ENCODE results near the gene SYT3.
"Not testable (repeated sequence)": the region's sequence is repeated elsewhere in the genome, so short reads cannot be mapped to it uniquely, and the experiment has no call there.

The SYT3 gene

DNA sequence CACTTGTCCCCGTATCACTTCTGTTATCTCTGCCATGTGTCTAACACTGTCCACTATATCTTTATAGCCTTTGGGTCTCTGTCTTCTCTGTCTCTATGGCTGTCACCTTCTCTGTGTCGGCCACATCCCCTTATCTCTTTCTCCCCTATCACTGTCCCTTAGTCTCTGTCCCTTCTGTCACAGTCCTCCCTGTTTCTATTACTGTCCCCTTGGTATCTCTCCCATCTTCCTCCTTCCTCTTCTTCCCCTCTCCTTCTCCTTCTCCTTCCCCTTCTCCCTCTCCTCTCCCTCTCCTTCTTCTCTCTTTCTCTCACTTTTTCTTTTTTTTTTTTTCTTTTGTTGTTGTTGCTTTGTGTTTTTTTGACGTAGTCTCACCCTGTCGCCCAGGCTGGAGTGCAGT lies 36.7 kb downstream of the SYT3 start:
- DNase-seq (ENCODE audit: extremely low read depth, low read depth) = no peak

DNA sequence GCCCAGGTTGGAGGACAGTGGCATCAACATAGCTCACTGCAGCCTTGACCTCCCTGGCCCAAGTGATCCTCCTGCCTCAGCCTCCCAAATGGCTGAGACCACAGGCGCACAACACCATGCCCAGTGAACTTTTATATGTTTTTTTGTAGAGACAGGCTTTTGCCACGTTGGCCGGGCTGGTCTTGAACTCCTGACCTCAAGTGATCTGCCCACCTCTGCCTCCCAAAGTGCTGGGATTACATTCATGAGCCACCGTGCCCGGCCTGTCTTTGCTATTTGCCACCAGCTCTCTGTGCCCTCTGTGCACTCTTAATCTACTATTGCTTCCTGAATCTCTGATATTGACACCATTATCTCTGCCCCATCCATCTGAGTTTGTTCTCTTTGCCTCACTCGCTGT lies 37.2 kb downstream of the SYT3 start:
- no peak for DNase-seq (ENCODE audit: extremely low read depth, low read depth)
- TF ChIP-seq, protein P1, sequence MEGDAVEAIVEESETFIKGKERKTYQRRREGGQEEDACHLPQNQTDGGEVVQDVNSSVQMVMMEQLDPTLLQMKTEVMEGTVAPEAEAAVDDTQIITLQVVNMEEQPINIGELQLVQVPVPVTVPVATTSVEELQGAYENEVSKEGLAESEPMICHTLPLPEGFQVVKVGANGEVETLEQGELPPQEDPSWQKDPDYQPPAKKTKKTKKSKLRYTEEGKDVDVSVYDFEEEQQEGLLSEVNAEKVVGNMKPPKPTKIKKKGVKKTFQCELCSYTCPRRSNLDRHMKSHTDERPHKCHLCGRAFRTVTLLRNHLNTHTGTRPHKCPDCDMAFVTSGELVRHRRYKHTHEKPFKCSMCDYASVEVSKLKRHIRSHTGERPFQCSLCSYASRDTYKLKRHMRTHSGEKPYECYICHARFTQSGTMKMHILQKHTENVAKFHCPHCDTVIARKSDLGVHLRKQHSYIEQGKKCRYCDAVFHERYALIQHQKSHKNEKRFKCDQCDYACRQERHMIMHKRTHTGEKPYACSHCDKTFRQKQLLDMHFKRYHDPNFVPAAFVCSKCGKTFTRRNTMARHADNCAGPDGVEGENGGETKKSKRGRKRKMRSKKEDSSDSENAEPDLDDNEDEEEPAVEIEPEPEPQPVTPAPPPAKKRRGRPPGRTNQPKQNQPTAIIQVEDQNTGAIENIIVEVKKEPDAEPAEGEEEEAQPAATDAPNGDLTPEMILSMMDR (IDR thresholded peaks at IDR 0.05; ENCODE audit: low read depth, low read length) = no peak

More for the DNA sequence above, 36.7 kb downstream of the SYT3 start:
- TF ChIP-seq, protein P1 (IDR thresholded peaks at IDR 0.05; ENCODE audit: low read depth, low read length) = no peak

DNA sequence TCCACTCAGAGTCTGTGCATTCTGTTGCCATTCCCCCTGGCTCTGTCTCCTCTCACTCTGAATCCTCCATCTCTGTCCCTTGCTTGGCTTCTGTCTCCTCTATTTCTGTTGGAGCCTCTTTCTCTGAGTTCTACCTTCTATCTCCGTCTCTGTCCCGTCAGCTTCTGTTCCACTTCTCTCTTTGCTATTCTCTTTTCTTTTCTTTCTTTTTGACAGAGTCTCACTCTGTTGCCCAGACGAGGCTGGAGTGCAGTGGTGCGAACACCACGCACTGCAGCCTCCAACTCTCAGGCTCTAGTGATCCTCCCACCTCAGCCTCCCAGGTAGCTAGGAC lies 37.6 kb downstream of the SYT3 start:
- TF ChIP-seq, protein P1 (IDR thresholded peaks at IDR 0.05; ENCODE audit: low read depth, low read length) = no peak
- DNase-seq (ENCODE audit: extremely low read depth, low read depth) = no peak

DNA sequence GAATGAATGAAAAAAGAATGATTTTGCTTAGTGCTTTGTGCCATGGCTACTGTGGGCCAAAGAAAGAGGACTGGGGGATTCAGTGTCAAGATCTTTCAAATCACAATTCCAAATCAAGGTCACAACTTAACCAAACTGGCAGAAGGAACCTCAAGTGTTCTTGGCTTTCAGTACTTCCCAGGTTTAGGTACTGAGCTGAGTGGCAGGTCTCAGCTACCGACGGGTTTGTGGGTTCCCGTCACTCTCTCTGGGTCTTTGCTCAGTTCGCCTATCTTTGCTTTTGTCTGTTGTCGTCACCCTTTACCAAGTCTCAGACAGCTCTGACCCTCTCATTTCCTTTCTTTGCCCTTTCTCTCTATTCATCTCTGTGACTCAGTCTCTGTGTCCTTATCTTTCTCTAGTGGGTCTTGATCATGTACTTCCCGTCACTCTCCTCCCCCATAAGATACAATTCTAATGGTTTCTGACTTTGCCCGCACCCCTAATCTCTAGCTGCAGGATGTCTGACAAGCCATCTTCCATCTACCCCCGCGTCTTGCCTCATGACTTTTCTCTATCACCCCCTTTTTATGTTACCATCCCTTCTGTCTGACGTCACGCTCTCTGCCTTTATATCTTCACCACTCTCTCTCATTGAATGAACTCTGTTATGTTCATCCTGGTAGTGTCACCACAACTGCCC lies 38.1 kb downstream of the SYT3 start:
- DNase-seq (ENCODE audit: extremely low read depth, low read depth) = no peak
- TF ChIP-seq, protein P1 (IDR thresholded peaks at IDR 0.05; ENCODE audit: low read depth, low read length) = no peak

DNA sequence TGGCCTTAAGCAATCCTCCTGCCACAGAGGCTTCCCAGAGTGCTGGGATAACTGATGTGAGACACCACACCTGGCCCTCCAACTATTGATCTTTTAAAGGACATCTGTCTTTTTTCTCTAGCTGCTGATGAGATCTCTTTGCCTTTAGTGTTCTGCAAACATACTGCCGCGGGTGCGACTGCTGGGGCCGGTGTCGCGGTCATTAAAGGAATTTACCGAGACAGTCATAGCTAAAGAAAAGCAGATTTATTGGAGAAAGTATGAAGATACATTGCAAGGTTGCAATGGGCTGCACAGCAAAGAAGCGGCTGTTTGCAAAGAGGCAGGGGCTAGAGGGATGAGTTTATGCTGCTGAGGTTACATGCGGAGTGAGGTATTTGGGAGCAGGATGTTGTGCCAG lies 40.3 kb downstream of the SYT3 start:
- no peak for DNase-seq (ENCODE audit: extremely low read depth, low read depth)
- TF ChIP-seq, protein P1 (IDR thresholded peaks at IDR 0.05; ENCODE audit: low read depth, low read length) = no peak

DNA sequence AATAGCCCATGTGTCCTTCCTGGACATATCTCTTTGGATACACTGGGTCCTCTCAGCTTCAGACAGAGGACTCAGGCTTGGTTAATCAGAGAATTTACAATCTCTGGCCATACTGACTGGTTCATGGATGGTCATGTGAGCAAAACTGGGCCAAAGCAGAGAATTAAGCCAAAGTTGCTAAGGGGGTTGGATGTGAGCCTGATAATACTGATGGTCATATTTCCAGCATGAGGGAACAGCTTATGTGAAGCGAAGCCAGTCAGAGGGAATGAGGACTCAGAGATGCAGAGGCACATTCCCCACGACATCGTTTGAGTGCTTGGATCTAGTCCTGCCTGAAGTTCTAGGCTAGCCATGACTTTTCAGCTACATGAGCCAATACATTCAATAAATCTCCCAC lies 49.5 kb downstream of the SYT3 start:
- TF ChIP-seq, protein P1 (IDR thresholded peaks at IDR 0.05; ENCODE audit: low read depth, low read length) = no peak
- DNase-seq (ENCODE audit: extremely low read depth, low read depth) = no peak

DNA sequence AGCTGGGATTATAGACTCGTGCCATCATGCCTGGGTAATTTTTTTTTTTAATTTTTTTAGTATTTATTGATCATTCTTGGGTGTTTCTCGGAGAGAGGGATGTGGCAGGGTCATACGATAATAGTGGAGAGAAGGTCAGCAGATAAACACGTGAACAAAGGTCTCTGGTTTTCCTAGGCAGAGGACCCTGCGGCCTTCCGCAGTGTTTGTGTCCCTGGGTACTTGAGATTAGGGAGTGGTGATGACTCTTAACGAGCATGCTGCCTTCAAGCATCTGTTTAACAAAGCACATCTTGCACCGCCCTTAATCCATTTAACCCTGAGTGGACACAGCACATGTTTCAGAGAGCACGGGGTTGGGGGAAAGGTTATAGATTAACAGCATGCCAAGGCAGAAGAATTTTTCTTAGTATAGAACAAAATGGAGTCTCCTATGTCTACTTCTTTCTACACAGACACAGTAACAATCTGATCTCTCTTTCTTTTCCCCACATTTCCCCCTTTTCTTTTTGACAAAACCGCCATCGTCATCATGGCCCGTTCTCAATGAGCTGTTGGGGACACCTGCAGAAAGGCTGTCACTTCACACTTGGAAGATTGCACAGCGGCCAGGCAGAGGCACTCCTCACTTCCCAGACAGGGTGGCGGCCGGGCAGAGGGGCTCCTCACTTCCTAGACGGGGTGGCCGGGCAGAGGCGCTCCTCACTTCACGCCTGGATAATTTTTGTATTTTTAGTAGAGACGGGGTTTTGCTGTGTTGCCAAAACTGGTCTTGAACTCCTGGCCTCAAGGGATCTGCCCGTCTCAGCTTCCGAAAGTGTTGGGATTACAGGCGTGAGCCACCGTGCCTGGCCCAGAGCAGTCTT lies 57.7 kb downstream of the SYT3 start:
- DNase-seq (ENCODE audit: extremely low read depth, low read depth) = not testable (repeated sequence)

Data from AG09319 (cell line).